ENCODE results near the gene WNT6. TPM values are rescaled to one million over a fixed set of nuclear protein-coding genes. Genes with fewer than 3 reads are reported as not detected.

WNT6 gene
- total RNA-seq, 1 experiment from 2014 or later: 0.33 TPM

DNA sequence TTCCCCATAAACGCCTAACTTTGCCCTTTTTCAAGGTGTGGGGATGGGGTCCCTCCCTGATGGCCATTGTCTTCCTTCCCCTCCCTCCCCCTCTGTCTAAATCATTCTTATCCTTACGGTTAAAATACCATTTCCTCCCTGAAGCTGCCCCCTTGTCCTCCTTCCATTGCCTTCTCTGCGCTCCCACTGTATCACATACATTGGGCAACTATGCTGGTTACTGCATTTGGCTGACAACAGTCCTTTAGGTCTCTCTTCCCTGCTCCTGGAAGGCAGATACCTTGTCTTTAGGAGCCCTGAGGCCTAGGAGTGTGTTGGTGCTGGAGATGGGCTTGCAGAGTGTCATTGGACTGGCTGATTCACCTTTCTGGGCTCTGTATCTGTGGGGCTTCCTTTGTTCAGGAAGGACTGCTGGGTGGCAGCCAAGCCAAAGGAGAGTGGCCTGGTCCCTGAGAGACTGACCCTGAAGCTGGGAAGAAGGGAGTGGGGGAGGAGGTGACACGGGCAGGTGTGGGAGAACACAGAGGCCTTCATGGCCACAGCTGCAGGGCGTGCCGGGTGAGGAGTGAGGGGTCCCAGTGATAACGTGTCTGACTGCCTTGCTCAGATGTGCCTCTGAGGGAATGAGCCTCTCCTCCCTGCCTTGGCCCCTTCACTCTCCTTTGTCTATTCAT, 2.2 kb downstream of the WNT6 start:
- no peak overlapping the region for H3K27ac ChIP-seq
- no peak overlapping the region for H3K4me3 ChIP-seq
- H3K4me2 ChIP-seq: no peak overlapping the region
- POLR2A ChIA-PET (ENCODE audit: unreplicated experiment): no interaction called here
- H3K9me3 ChIP-seq (ENCODE audit: insufficient read depth, low read depth): no peaks in the 10 kb centered on the region
- 0 out of 2 replicates have a peak, but pooled peaks cover 3% of the 10 kb centered on the region for H3K79me2 ChIP-seq (ENCODE audit: low read depth)
- TF ChIP-seq, protein P1, sequence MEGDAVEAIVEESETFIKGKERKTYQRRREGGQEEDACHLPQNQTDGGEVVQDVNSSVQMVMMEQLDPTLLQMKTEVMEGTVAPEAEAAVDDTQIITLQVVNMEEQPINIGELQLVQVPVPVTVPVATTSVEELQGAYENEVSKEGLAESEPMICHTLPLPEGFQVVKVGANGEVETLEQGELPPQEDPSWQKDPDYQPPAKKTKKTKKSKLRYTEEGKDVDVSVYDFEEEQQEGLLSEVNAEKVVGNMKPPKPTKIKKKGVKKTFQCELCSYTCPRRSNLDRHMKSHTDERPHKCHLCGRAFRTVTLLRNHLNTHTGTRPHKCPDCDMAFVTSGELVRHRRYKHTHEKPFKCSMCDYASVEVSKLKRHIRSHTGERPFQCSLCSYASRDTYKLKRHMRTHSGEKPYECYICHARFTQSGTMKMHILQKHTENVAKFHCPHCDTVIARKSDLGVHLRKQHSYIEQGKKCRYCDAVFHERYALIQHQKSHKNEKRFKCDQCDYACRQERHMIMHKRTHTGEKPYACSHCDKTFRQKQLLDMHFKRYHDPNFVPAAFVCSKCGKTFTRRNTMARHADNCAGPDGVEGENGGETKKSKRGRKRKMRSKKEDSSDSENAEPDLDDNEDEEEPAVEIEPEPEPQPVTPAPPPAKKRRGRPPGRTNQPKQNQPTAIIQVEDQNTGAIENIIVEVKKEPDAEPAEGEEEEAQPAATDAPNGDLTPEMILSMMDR (conservative IDR thresholded peaks at IDR 0.05): no peak
- TF ChIP-seq EZH2 (IDR thresholded peaks at IDR 0.05; ENCODE audit: low read depth): no peak
- H4K20me1 ChIP-seq (ENCODE audit: insufficient read depth): no peaks in the 10 kb centered on the region
- DNase-seq: no peak
- H3K36me3 ChIP-seq (ENCODE audit: low read depth): no peaks in the 10 kb centered on the region
- CTCF ChIA-PET: no interaction called here
- no peaks in the 10 kb centered on the region for H3K9me2 ChIP-seq (ENCODE audit: insufficient read depth)
- H2AFZ ChIP-seq: no peak overlapping the region
- intact Hi-C loops (cut with micrococcal nuclease; ENCODE audit: unreplicated experiment): no loop called here
- peaks cover 13% of the 10 kb centered on the region; the same call in 1 of the 2 replicates for H3K27me3 ChIP-seq (ENCODE audit: insufficient read depth, low read depth)
- BruUV-seq (replicated peaks): no TSS peak
- H3K4me1 ChIP-seq (replicated peaks; ENCODE audit: insufficient read depth): peaks cover 15% of the 10 kb centered on the region
- 0 out of 2 replicates have a peak, but pooled peaks cover 9% of the 10 kb centered on the region for H3F3A ChIP-seq (ENCODE audit: insufficient read depth, low read depth)

- Histone ChIP-seq H3K27ac (no peak overlapping the region), H3K4me3 (no peak overlapping the region), H3F3A (ENCODE audit: insufficient read depth, low read depth) (0 out of 2 replicates have a peak, but pooled peaks cover 5% of the 10 kb centered on the region), H3K36me3 (ENCODE audit: low read depth) (no peaks in the 10 kb centered on the region), H4K20me1 (ENCODE audit: insufficient read depth) (no peaks in the 10 kb centered on the region), H3K27me3 (ENCODE audit: insufficient read depth, low read depth) (peaks cover 13% of the 10 kb centered on the region; the same call in 1 of the 2 replicates), H3K9me3 (ENCODE audit: insufficient read depth, low read depth) (no peaks in the 10 kb centered on the region), H3K4me1 (replicated peaks; ENCODE audit: insufficient read depth) (0 out of 2 replicates have a peak, but pooled peaks cover 4% of the 10 kb centered on the region), H3K9me2 (ENCODE audit: insufficient read depth) (no peaks in the 10 kb centered on the region), H3K79me2 (ENCODE audit: low read depth) (0 out of 2 replicates have a peak, but pooled peaks cover 3% of the 10 kb centered on the region), H2AFZ (no peak overlapping the region), H3K4me2 (no peak overlapping the region)
- ChIA-PET CTCF (no interaction called here), POLR2A (ENCODE audit: unreplicated experiment) (no interaction called here)
- no peak for DNase-seq
- intact Hi-C loops (cut with micrococcal nuclease; ENCODE audit: unreplicated experiment): no loop called here
- no TSS peak for BruUV-seq (replicated peaks)
- TF ChIP-seq EZH2 (IDR thresholded peaks at IDR 0.05; ENCODE audit: low read depth): no peak
- TF ChIP-seq, protein P1 (conservative IDR thresholded peaks at IDR 0.05): no peak
Measured at GRCh38 chr2:218863021-218863520, 3.5 kb downstream of the WNT6 start.

DNA sequence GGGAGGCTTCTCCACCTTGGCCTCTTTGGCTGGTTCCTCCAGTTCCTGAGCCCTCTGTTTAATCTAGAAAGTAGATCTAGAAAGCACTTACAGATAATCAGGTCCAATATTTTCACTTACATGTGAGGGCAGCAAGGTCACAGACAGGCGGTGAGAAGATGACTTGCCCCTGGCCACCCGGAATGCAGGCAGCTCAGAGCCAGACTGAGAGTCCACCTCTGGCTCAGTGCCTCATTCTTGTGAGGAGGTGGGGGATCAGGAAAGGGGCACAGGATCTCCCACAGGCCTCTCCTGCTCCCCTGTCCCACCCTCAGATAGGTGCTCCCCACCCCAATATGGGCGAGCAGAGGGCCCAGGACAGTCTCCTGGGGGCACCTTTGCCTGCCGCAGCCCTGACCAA, 5.8 kb downstream of the WNT6 start:
- Histone ChIP-seq H3K27ac (no peak overlapping the region), H3K79me2 (ENCODE audit: low read depth) (no peaks in the 10 kb centered on the region), H3K27me3 (ENCODE audit: insufficient read depth, low read depth) (peaks cover under 1% of the 10 kb centered on the region; the same call in 1 of the 2 replicates), H3K36me3 (ENCODE audit: low read depth) (no peaks in the 10 kb centered on the region), H4K20me1 (ENCODE audit: insufficient read depth) (no peaks in the 10 kb centered on the region), H3K4me3 (no peak overlapping the region), H3K9me3 (ENCODE audit: insufficient read depth, low read depth) (no peaks in the 10 kb centered on the region), H3K4me1 (replicated peaks; ENCODE audit: insufficient read depth) (no peaks in the 10 kb centered on the region), H3K9me2 (ENCODE audit: insufficient read depth) (no peaks in the 10 kb centered on the region), H3K4me2 (no peak overlapping the region), H3F3A (ENCODE audit: insufficient read depth, low read depth) (no peaks in the 10 kb centered on the region), H2AFZ (no peak overlapping the region)
- no peak for DNase-seq
- BruUV-seq (replicated peaks): no TSS peak
- no peak for TF ChIP-seq EZH2 (IDR thresholded peaks at IDR 0.05; ENCODE audit: low read depth)
- TF ChIP-seq, protein P1 (conservative IDR thresholded peaks at IDR 0.05): no peak
- intact Hi-C loops (cut with micrococcal nuclease; ENCODE audit: unreplicated experiment): no loop called here
- POLR2A ChIA-PET (ENCODE audit: unreplicated experiment): no interaction called here
- CTCF ChIA-PET: no interaction called here

Measured in PC-9 (cell line).